ENCODE data around the gene TTC21A. TPM values are rescaled to one million over a fixed set of nuclear protein-coding genes. Genes with fewer than 3 reads are reported as not detected.

The TTC21A gene
- total and polyA plus RNA-seq, 8 donors = 3.1 to 31.3 (median 6.1) TPM

GRCh38 chr3:39079530-39079929 is 27.9 kb upstream of the TTC21A start:
- no peak for FAIRE-seq
- Histone ChIP-seq H3K4me1 (no peaks in the 10 kb centered on the region), H3K9me3 (no peaks in the 10 kb centered on the region), H3K27ac (no peak overlapping the region), H3K36me3 (peaks cover 3 to 31% (median 20%) of the 10 kb centered on the region in 3 donors), H3K4me3 (no peak overlapping the region), H3K27me3 (no peaks in the 10 kb centered on the region)
- no peak for TF ChIP-seq CTCF (IDR thresholded peaks at IDR 0.05)
- intact Hi-C loops (cut with DNase I) = no loop called here
- no peak for DNase-seq
- ATAC-seq = no peak

GRCh38 chr3:39080026-39080425 is 27.5 kb upstream of the TTC21A start:
- H3K36me3 ChIP-seq = peaks cover 3 to 28% (median 20%) of the 10 kb centered on the region in 3 donors
- no peaks in the 10 kb centered on the region for H3K27me3 ChIP-seq
- intact Hi-C loops (cut with DNase I) = no loop called here
- H3K4me1 ChIP-seq = no peaks in the 10 kb centered on the region
- TF ChIP-seq CTCF (IDR thresholded peaks at IDR 0.05) = no peak
- no peak overlapping the region for H3K4me3 ChIP-seq
- FAIRE-seq = no peak
- no peak for ATAC-seq
- H3K27ac ChIP-seq = no peak overlapping the region
- no peaks in the 10 kb centered on the region for H3K9me3 ChIP-seq
- no peak for DNase-seq

GRCh38 chr3:39082666-39083313 is 24.7 kb upstream of the TTC21A start:
- Histone ChIP-seq H3K9me3 (no peaks in the 10 kb centered on the region), H3K36me3 (peaks cover 0 to 19% (median 5%) of the 10 kb centered on the region in 3 donors), H3K4me1 (no peaks in the 10 kb centered on the region), H3K4me3 (no peak overlapping the region), H3K27ac (no peak overlapping the region), H3K27me3 (no peaks in the 10 kb centered on the region)
- intact Hi-C loops (cut with DNase I) = no loop called here
- no peak for DNase-seq
- WGBS, 2 donors = 98 to 99% methylated on average over 4 of the region's 4 CpGs
- no peak for FAIRE-seq
- no peak for ATAC-seq
- no peak for TF ChIP-seq CTCF (IDR thresholded peaks at IDR 0.05)

- intact Hi-C loops (cut with DNase I) = no loop called here
- Histone ChIP-seq H3K27me3 (no peaks in the 10 kb centered on the region), H3K27ac (no peak overlapping the region), H3K36me3 (peaks cover 5 to 33% (median 9%) of the 10 kb centered on the region in 3 donors), H3K4me1 (no peaks in the 10 kb centered on the region), H3K9me3 (no peaks in the 10 kb centered on the region), H3K4me3 (no peak overlapping the region)
- DNase-seq = no peak
- ATAC-seq = no peak
- no peak for TF ChIP-seq CTCF (IDR thresholded peaks at IDR 0.05)
- 85% methylated on average over 4 of the region's 4 CpGs for WGBS, 2 donors
- no peak for FAIRE-seq
Observed at GRCh38 chr3:39086144-39086543, 21.3 kb upstream of the TTC21A start.

- peaks cover 5 to 46% (median 9%) of the 10 kb centered on the region in 3 donors for H3K36me3 ChIP-seq
- no peak overlapping the region for H3K27ac ChIP-seq
- TF ChIP-seq CTCF (IDR thresholded peaks at IDR 0.05) = no peak
- H3K27me3 ChIP-seq = no peaks in the 10 kb centered on the region
- ATAC-seq (no peak), FAIRE-seq (no peak), DNase-seq (no peak)
- no peak overlapping the region for H3K4me3 ChIP-seq
- WGBS, 2 donors = 88 to 93% methylated on average over 3 of the region's 3 CpGs
- intact Hi-C loops (cut with DNase I) = no loop called here
- H3K9me3 ChIP-seq = no peaks in the 10 kb centered on the region
- no peaks in the 10 kb centered on the region for H3K4me1 ChIP-seq
Observed at GRCh38 chr3:39088456-39088855, 19.0 kb upstream of the TTC21A start.
